IMR-90 (cell line): ENCODE measurements around the gene GRM2.
"Not testable (repeated sequence)": the region's sequence is repeated elsewhere in the genome, so short reads cannot be mapped to it uniquely, and the experiment has no call there.

ENCODE experiments used
- BHLHE40 ChIP-seq: fragments of 150-350 bp; IDR thresholded peaks from 2 replicates; pipeline ENCODE4 v1.6.1; 2016; ENCODE audit warnings: mild to moderate bottlenecking, low read depth, low read length
- CEBPB ChIP-seq: IDR thresholded peaks from 2 replicates; pipeline ENCODE4 v1.6.1; 2012; ENCODE audit warnings: low read depth, low read length, improper control_type of control experiment
- CHD1 ChIP-seq: IDR thresholded peaks from 2 replicates; pipeline ENCODE4 v1.6.1; 2012; ENCODE audit warnings: low read depth, low read length, improper control_type of control experiment
- CTCF ChIP-seq: conservative IDR thresholded peaks from 2 replicates; pipeline ENCODE4 v1.5.1; 2012; ENCODE audit warnings: mild to moderate bottlenecking, low read depth, low read length, improper control_type of control experiment
- ELK1 ChIP-seq: fragments of 150-350 bp; IDR thresholded peaks from 2 replicates; pipeline ENCODE4 v1.6.1; 2016; ENCODE audit warnings: low read depth, mild to moderate bottlenecking, low read length, moderate library complexity, borderline replicate concordance
- FOS ChIP-seq: fragments of 150-350 bp; IDR thresholded peaks from 2 replicates; pipeline ENCODE4 v1.6.1; 2016; ENCODE audit warnings: low read depth, low read length
- MAFK ChIP-seq: IDR thresholded peaks from 2 replicates; pipeline ENCODE4 v1.6.1; 2012; ENCODE audit warnings: low read depth, low read length, improper control_type of control experiment
- MAZ ChIP-seq: IDR thresholded peaks from 2 replicates; pipeline ENCODE4 v1.6.1; 2012; ENCODE audit warnings: low read depth, mild to moderate bottlenecking, low read length, improper control_type of control experiment, moderate library complexity, borderline replicate concordance
- MXI1 ChIP-seq: IDR thresholded peaks from 2 replicates; pipeline ENCODE4 v1.6.1; 2012; ENCODE audit warnings: low read depth, mild to moderate bottlenecking, low read length, moderate library complexity, borderline replicate concordance
- POLR2A ChIP-seq: IDR thresholded peaks from 2 replicates; pipeline ENCODE4 v1.6.1; 2012; ENCODE audit warnings: mild to moderate bottlenecking, low read depth, low read length
- RCOR1 ChIP-seq: IDR thresholded peaks from 2 replicates; pipeline ENCODE4 v1.6.1; 2012; ENCODE audit warnings: mild to moderate bottlenecking, low read length, improper control_type of control experiment; ENCODE audit not compliant: insufficient replicate concordance
- USF2 ChIP-seq: fragments of 150-350 bp; IDR thresholded peaks from 2 replicates; pipeline ENCODE4 v1.6.1; 2017; ENCODE audit warnings: mild to moderate bottlenecking, antibody characterized with exemption, low read length, low read depth

- TF ChIP-seq CTCF, MAFK, ELK1, CHD1, BHLHE40, USF2, MAZ, POLR2A, CEBPB, RCOR1, FOS, MXI1: not testable (repeated sequence)
Measured at GRCh38 chr3:51742978-51743377, 36.1 kb downstream of the GRM2 start.
